Fibroblast of lung (primary cell): ENCODE results near the gene ADRB2.

ENCODE experiments used
- EZH2 ChIP-seq: IDR thresholded peaks from 2 replicates; pipeline ENCODE4 v1.5.1; 2012; ENCODE audit warnings: low read length, control low read depth, mild to moderate bottlenecking; ENCODE audit errors: missing control alignments
- TF ChIP-seq, protein P1 (sequence below), 2 donors: IDR thresholded peaks in 1 of 2; conservative IDR thresholded peaks in 1 of 2; 1 replicate in 1 of 2; 2 replicates in 1 of 2; pipeline ENCODE4 v1.5.1; 2011 to 2012; ENCODE audit warnings: low read length in 2 of 2, control low read depth in 1 of 2, inconsistent platforms in 1 of 2, low read depth in 1 of 2, mild to moderate bottlenecking in 1 of 2

DNA sequence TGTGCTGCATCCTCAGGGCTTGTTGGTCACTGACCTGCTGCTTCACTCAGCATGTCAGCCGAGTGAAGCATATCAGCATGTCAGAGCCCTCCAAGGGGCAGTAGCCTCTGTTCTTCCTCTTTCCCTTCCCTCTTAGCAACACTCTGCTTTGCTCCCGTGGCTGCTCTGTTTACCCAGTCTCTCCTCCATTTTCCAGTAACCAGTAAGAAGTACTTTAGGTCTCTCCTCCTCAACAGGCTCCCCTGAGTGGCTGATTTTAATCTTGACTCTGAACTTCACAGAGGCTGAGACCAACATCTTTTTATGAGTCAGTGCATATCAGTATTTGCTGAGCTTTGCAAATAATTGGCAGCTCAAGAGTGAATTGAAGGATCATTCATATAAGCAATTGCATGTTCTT lies 18.6 kb upstream of the ADRB2 start:
- TF ChIP-seq, protein P1, sequence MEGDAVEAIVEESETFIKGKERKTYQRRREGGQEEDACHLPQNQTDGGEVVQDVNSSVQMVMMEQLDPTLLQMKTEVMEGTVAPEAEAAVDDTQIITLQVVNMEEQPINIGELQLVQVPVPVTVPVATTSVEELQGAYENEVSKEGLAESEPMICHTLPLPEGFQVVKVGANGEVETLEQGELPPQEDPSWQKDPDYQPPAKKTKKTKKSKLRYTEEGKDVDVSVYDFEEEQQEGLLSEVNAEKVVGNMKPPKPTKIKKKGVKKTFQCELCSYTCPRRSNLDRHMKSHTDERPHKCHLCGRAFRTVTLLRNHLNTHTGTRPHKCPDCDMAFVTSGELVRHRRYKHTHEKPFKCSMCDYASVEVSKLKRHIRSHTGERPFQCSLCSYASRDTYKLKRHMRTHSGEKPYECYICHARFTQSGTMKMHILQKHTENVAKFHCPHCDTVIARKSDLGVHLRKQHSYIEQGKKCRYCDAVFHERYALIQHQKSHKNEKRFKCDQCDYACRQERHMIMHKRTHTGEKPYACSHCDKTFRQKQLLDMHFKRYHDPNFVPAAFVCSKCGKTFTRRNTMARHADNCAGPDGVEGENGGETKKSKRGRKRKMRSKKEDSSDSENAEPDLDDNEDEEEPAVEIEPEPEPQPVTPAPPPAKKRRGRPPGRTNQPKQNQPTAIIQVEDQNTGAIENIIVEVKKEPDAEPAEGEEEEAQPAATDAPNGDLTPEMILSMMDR (conservative IDR thresholded peaks at IDR 0.05 in 1 of 2, IDR thresholded peaks at IDR 0.05 in 1 of 2; ENCODE audit: low read depth in 1 of 2, low read length in 2 of 2): no peak
- no peak for TF ChIP-seq EZH2
